ENCODE results near the gene PLEKHA5. TPM values are rescaled to one million over a fixed set of nuclear protein-coding genes. Genes with fewer than 3 reads are reported as not detected.

PLEKHA5 gene
- total RNA-seq, 2 donors from 2014 or later: 24.4 to 41.7 TPM

GRCh38 chr12:19243551-19243950, 114.0 kb downstream of the PLEKHA5 start:
- DNase-seq (ENCODE audit: low spot score): no peak
- intact Hi-C loops (cut with DNase I): no loop called here
- Histone ChIP-seq H3K9me3 (no peaks in the 10 kb centered on the region), H3K36me3 (no peaks in the 10 kb centered on the region), H3K27me3 (replicated peaks; ENCODE audit: insufficient read depth) (no peaks in the 10 kb centered on the region), H3K4me3 (no peak overlapping the region), H3K4me1 (replicated peaks) (no peaks in the 10 kb centered on the region), H3K27ac (no peak overlapping the region)
- TF ChIP-seq POLR2AphosphoS5 (IDR thresholded peaks at IDR 0.05): no peak
- TF ChIP-seq POLR2A (IDR thresholded peaks at IDR 0.05): no peak
- TF ChIP-seq CTCF (IDR thresholded peaks at IDR 0.05): no peak
- 74% methylated on average over 2 of the region's 2 CpGs for WGBS

DNA sequence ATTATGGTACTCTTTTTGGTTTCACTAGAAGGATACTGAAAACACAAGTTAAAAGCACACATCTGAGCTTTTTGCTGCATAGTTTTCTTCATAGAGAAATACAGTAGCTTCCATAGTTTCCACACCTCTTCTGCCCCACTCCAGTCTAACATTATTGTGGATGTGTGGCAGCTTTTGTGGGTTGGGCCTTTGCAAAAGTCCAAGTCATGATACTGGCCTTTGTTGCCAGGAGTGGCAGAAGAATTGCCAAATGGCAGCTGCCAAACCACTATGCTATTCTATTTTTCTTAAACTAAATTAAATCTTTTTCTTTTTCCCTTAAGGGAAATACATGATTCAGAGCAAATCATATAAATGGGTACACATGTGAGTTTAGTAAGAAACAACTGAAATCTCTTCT, 114.8 kb downstream of the PLEKHA5 start:
- Histone ChIP-seq H3K27ac (no peak overlapping the region), H3K27me3 (replicated peaks; ENCODE audit: insufficient read depth) (no peaks in the 10 kb centered on the region), H3K9me3 (no peaks in the 10 kb centered on the region), H3K4me1 (replicated peaks) (no peaks in the 10 kb centered on the region), H3K36me3 (no peaks in the 10 kb centered on the region), H3K4me3 (no peak overlapping the region)
- no peak for DNase-seq (ENCODE audit: low spot score)
- intact Hi-C loops (cut with DNase I): no loop called here
- TF ChIP-seq POLR2AphosphoS5 (IDR thresholded peaks at IDR 0.05): no peak
- TF ChIP-seq CTCF (IDR thresholded peaks at IDR 0.05): no peak

GRCh38 chr12:19245106-19245505, 115.6 kb downstream of the PLEKHA5 start:
- WGBS: 92% methylated on average over 4 of the region's 4 CpGs
- Histone ChIP-seq H3K4me3 (no peak overlapping the region), H3K9me3 (no peaks in the 10 kb centered on the region), H3K4me1 (replicated peaks) (no peaks in the 10 kb centered on the region), H3K27ac (no peak overlapping the region), H3K36me3 (no peaks in the 10 kb centered on the region), H3K27me3 (replicated peaks; ENCODE audit: insufficient read depth) (no peaks in the 10 kb centered on the region)
- intact Hi-C loops (cut with DNase I): no loop called here
- TF ChIP-seq CTCF (IDR thresholded peaks at IDR 0.05): no peak
- no peak for TF ChIP-seq POLR2AphosphoS5 (IDR thresholded peaks at IDR 0.05)
- TF ChIP-seq POLR2A (IDR thresholded peaks at IDR 0.05): no peak
- no peak for DNase-seq (ENCODE audit: low spot score)

GRCh38 chr12:19245666-19246065, 116.1 kb downstream of the PLEKHA5 start:
- Histone ChIP-seq H3K27me3 (replicated peaks; ENCODE audit: insufficient read depth) (no peaks in the 10 kb centered on the region), H3K4me1 (replicated peaks) (no peaks in the 10 kb centered on the region), H3K36me3 (no peaks in the 10 kb centered on the region), H3K9me3 (no peaks in the 10 kb centered on the region), H3K27ac (no peak overlapping the region), H3K4me3 (no peak overlapping the region)
- whole genome bisulfite sequencing: 92% methylated on average over 7 of the region's 7 CpGs
- TF ChIP-seq POLR2A (IDR thresholded peaks at IDR 0.05): no peak
- TF ChIP-seq POLR2AphosphoS5 (IDR thresholded peaks at IDR 0.05): no peak
- no peak for TF ChIP-seq CTCF (IDR thresholded peaks at IDR 0.05)
- intact Hi-C loops (cut with DNase I): no loop called here
- no peak for DNase-seq (ENCODE audit: low spot score)

GRCh38 chr12:19246933-19247332, 117.4 kb downstream of the PLEKHA5 start:
- TF ChIP-seq POLR2A (IDR thresholded peaks at IDR 0.05) (no peak), POLR2AphosphoS5 (IDR thresholded peaks at IDR 0.05) (no peak), CTCF (IDR thresholded peaks at IDR 0.05) (no peak)
- DNase-seq (ENCODE audit: low spot score): no peak
- H3K4me3 ChIP-seq: no peak overlapping the region
- no peaks in the 10 kb centered on the region for H3K27me3 ChIP-seq (replicated peaks; ENCODE audit: insufficient read depth)
- H3K9me3 ChIP-seq: no peaks in the 10 kb centered on the region
- no peaks in the 10 kb centered on the region for H3K4me1 ChIP-seq (replicated peaks)
- H3K27ac ChIP-seq: no peak overlapping the region
- H3K36me3 ChIP-seq: no peaks in the 10 kb centered on the region
- intact Hi-C loops (cut with DNase I): no loop called here
- 57% methylated on average over 4 of the region's 4 CpGs for WGBS
